GM10266 (cell line): Measurements from ENCODE around the gene BHLHA15.

Experiments
- DNase-seq: peaks from one replicate; pipeline ENCODE4 v3.0.0; 2012; ENCODE audit errors: extremely low spot score
- CTCF ChIP-seq: IDR thresholded peaks from 2 replicates; pipeline ENCODE4 v1.5.1; 2012; ENCODE audit warnings: mild to moderate bottlenecking, low read depth; ENCODE audit not compliant: control insufficient read depth, insufficient read depth; ENCODE audit errors: missing control alignments

BHLHA15 gene

GRCh38 chr7:98229991-98230745 is 18.9 kb downstream of the BHLHA15 start:
- DNase-seq, result no peak
- no peak for TF ChIP-seq CTCF

GRCh38 chr7:98230746-98231471 is 19.7 kb downstream of the BHLHA15 start:
- no peak for TF ChIP-seq CTCF
- no peak for DNase-seq

- DNase-seq, result no peak
- TF ChIP-seq CTCF, result no peak
These were observed 20.4 kb downstream of the BHLHA15 start for GRCh38 chr7:98231493-98232262.

- DNase-seq, result no peak
- TF ChIP-seq CTCF, result no peak
These were observed 21.0 kb downstream of the BHLHA15 start for GRCh38 chr7:98232263-98232585.

- TF ChIP-seq CTCF, result no peak
- DNase-seq, result no peak
These were observed 21.6 kb downstream of the BHLHA15 start for GRCh38 chr7:98232799-98233198.

GRCh38 chr7:98233219-98234070 is 22.2 kb downstream of the BHLHA15 start:
- no peak for DNase-seq
- TF ChIP-seq CTCF, result no peak
